SK-N-MC (cell line): ENCODE data around the gene RND1.

Experiments used
- EZH2 ChIP-seq: fragments of 200-600 bp; sonication (generic); IDR thresholded peaks from one replicate; pipeline ENCODE4 v1.6.1; 2017; ENCODE audit warnings: antibody characterized with exemption
- POLR2AphosphoS5 ChIP-seq: IDR thresholded peaks from 2 replicates; pipeline ENCODE4 v1.6.1; 2012; ENCODE audit warnings: mild to moderate bottlenecking, low read depth, low read length, borderline replicate concordance

DNA sequence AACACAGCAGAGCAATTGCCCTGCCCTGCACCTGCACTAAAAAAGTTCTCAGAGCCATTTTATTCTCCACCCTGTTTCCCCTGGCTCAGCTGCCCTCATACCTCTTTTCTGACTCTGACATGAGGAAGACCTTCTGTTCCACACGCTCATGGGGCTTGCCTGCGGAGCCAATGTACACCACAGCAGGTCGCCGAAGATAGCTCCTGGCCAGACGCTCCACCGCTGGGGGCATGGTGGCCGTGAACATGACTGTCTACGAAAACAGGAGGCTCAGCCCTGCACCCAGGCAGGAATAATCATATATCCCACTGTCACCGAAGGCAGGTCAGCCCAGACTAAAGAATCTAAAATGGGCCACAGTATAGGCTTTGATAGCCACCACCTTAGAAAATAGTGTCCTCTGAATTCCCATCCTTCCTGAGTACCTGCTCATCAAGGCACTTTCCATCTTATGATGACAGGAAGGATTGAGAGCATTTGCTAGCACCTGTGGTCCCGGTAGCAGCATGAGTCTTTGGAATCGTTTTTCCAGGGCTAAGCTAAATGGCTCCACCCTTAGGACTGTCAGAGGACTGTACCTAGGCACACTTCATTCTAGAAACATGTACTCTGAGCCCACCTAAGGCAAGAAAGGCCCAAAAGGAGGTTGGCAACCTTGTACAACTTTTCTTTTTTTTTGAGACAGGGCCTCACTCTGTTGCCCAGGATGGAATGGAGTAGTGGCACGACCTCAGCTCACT, 33.2 kb downstream of the RND1 start:
- no peak for TF ChIP-seq EZH2
- no peak for TF ChIP-seq POLR2AphosphoS5
